GM18498 (cell line): ENCODE measurements around the gene FOXN1.

Source experiments
- ATAC-seq: cut with Tn5 transposase; IDR thresholded peaks from one replicate; pipeline ENCODE4 v1.9.1; 2021; ENCODE audit warnings: mild to moderate bottlenecking, moderate library complexity; ENCODE audit not compliant: unreplicated experiment

FOXN1 gene

GRCh38 chr17:28523876-28524275 is 17.7 kb downstream of the FOXN1 start:
- ATAC-seq: no peak

GRCh38 chr17:28524476-28525424 is 18.6 kb downstream of the FOXN1 start:
- ATAC-seq: no peak

- no peak for ATAC-seq
These were observed 20.2 kb downstream of the FOXN1 start for GRCh38 chr17:28526381-28526780.

- ATAC-seq: no peak
These were observed 21.1 kb downstream of the FOXN1 start for GRCh38 chr17:28527181-28527681.

GRCh38 chr17:28527859-28528258 is 21.7 kb downstream of the FOXN1 start:
- no peak for ATAC-seq

- ATAC-seq: no peak
These were observed 22.3 kb downstream of the FOXN1 start for GRCh38 chr17:28528327-28529012.

- ATAC-seq: no peak
These were observed 22.9 kb downstream of the FOXN1 start for GRCh38 chr17:28529013-28529400.

GRCh38 chr17:28530250-28530649 is 24.1 kb downstream of the FOXN1 start:
- no peak for ATAC-seq

GRCh38 chr17:28530926-28531325 is 24.8 kb downstream of the FOXN1 start:
- ATAC-seq: no peak

- no peak for ATAC-seq
These were observed 26.2 kb downstream of the FOXN1 start for GRCh38 chr17:28532050-28532960.

GRCh38 chr17:28533091-28533807 is 27.1 kb downstream of the FOXN1 start:
- no peak for ATAC-seq

GRCh38 chr17:28534740-28535375 is 28.7 kb downstream of the FOXN1 start:
- no peak for ATAC-seq

GRCh38 chr17:28536532-28537218 is 30.5 kb downstream of the FOXN1 start:
- ATAC-seq: no peak

GRCh38 chr17:28537219-28537610 is 31.1 kb downstream of the FOXN1 start:
- no peak for ATAC-seq

- ATAC-seq: no peak
These were observed 32.2 kb downstream of the FOXN1 start for GRCh38 chr17:28538296-28538895.

- ATAC-seq: no peak
These were observed 34.1 kb downstream of the FOXN1 start for GRCh38 chr17:28540231-28540630.

- ATAC-seq: no peak
These were observed 35.3 kb downstream of the FOXN1 start for GRCh38 chr17:28541439-28541838.

GRCh38 chr17:28544402-28545140 is 38.4 kb downstream of the FOXN1 start:
- no peak for ATAC-seq
